H9 (cell line): Measurements from ENCODE around the gene MYH14. TPM values are rescaled to one million over a fixed set of nuclear protein-coding genes. Genes with fewer than 3 reads are reported as not detected.

Experiments used
- DNase-seq: peaks from one replicate; pipeline ENCODE4 v3.0.0-alpha.2; 2017
- H2AFZ ChIP-seq: one replicate; pipeline ENCODE4 v1.6.1; 2013; ENCODE audit warnings: mild to moderate bottlenecking, low read length, control low read depth, moderate library complexity
- H2AK5ac ChIP-seq: 2 replicates; pipeline ENCODE4 v1.6.1; 2013; ENCODE audit warnings: low read length, control low read depth, mixed read lengths; ENCODE audit not compliant: insufficient read length
- H2BK120ac ChIP-seq: one replicate; pipeline ENCODE4 v1.6.1; 2013; ENCODE audit warnings: low read depth, mild to moderate bottlenecking, low read length, control low read depth, inconsistent platforms; ENCODE audit not compliant: poor library complexity, severe bottlenecking
- H2BK12ac ChIP-seq: 2 replicates; pipeline ENCODE4 v1.6.1; 2013; ENCODE audit warnings: low read length, control low read depth, mixed read lengths, low read depth; ENCODE audit not compliant: insufficient read length
- H2BK15ac ChIP-seq: 2 replicates; pipeline ENCODE4 v1.6.1; 2013; ENCODE audit warnings: low read depth, low read length, control low read depth
- H2BK20ac ChIP-seq: one replicate; pipeline ENCODE4 v1.6.1; 2013; ENCODE audit warnings: low read depth, mild to moderate bottlenecking, low read length, control low read depth, inconsistent platforms; ENCODE audit not compliant: poor library complexity, severe bottlenecking
- H2BK5ac ChIP-seq: 2 replicates; pipeline ENCODE4 v1.6.1; 2013; ENCODE audit warnings: low read length, control low read depth, mixed read lengths; ENCODE audit not compliant: insufficient read length
- H3K14ac ChIP-seq: 2 replicates; pipeline ENCODE4 v1.6.1; 2013; ENCODE audit warnings: low read length, control low read depth; ENCODE audit not compliant: insufficient read depth
- H3K18ac ChIP-seq: 2 replicates; pipeline ENCODE4 v1.6.1; 2013; ENCODE audit warnings: low read depth, mild to moderate bottlenecking, mixed read lengths, low read length, control low read depth; ENCODE audit not compliant: insufficient read length
- H3K23ac ChIP-seq: 2 replicates; pipeline ENCODE4 v1.6.1; 2013; ENCODE audit warnings: low read length, control low read depth, mixed read lengths, low read depth; ENCODE audit not compliant: insufficient read length
- H3K23me2 ChIP-seq: 2 replicates; pipeline ENCODE4 v1.6.1; 2013; ENCODE audit warnings: low read depth, mild to moderate bottlenecking, mixed read lengths, low read length, control low read depth; ENCODE audit not compliant: insufficient read length, poor library complexity, severe bottlenecking
- H3K27ac ChIP-seq: 2 replicates; pipeline ENCODE4 v1.5.1; 2013; ENCODE audit warnings: low read length, control low read depth, mixed read lengths, low read depth; ENCODE audit not compliant: insufficient read length
- H3K27me3 ChIP-seq: 2 replicates; pipeline ENCODE4 v1.6.1; 2013; ENCODE audit warnings: low read length, control low read depth, inconsistent platforms; ENCODE audit not compliant: insufficient read depth
- H3K4ac ChIP-seq: 2 replicates; pipeline ENCODE4 v1.6.1; 2013; ENCODE audit warnings: low read depth, mild to moderate bottlenecking, control low read depth, inconsistent platforms, low read length, moderate library complexity
- H3K4me1 ChIP-seq: 2 replicates; pipeline ENCODE4 v1.6.1; 2013; ENCODE audit warnings: low read length, control low read depth, inconsistent platforms; ENCODE audit not compliant: insufficient read depth
- H3K4me2 ChIP-seq: 2 replicates; pipeline ENCODE4 v1.6.1; 2013; ENCODE audit warnings: low read length, control low read depth, mixed read lengths; ENCODE audit not compliant: insufficient read length, insufficient read depth
- H3K56ac ChIP-seq: 2 replicates; pipeline ENCODE4 v1.6.1; 2013; ENCODE audit warnings: low read depth, mild to moderate bottlenecking, mixed read lengths, low read length, control low read depth; ENCODE audit not compliant: insufficient read length
- H3K79me1 ChIP-seq: 2 replicates; pipeline ENCODE4 v1.6.1; 2013; ENCODE audit warnings: low read depth, mild to moderate bottlenecking, moderate library complexity, low read length, control low read depth, inconsistent platforms; ENCODE audit not compliant: insufficient read depth, poor library complexity, severe bottlenecking
- H3K79me2 ChIP-seq: 2 replicates; pipeline ENCODE4 v1.6.1; 2013; ENCODE audit warnings: low read length, control low read depth, inconsistent platforms; ENCODE audit not compliant: insufficient read depth
- H3K9ac ChIP-seq: 2 replicates; pipeline ENCODE4 v1.6.1; 2013; ENCODE audit warnings: low read length, control low read depth, mixed read lengths; ENCODE audit not compliant: insufficient read length; ENCODE audit errors: extremely low read depth
- H3K9me3 ChIP-seq: one replicate; pipeline ENCODE4 v1.6.1; 2013; ENCODE audit warnings: low read depth, low read length, inconsistent platforms; ENCODE audit not compliant: control insufficient read depth
- H3T11ph ChIP-seq: one replicate; pipeline ENCODE4 v1.6.1; 2013; ENCODE audit warnings: mild to moderate bottlenecking, low read length, control low read depth, inconsistent platforms
- H4K20me1 ChIP-seq: one replicate; pipeline ENCODE4 v1.6.1; 2013; ENCODE audit not compliant: control insufficient read depth, insufficient read length, insufficient read depth
- H4K5ac ChIP-seq: 2 replicates; pipeline ENCODE4 v1.6.1; 2013; ENCODE audit warnings: low read depth, mild to moderate bottlenecking, mixed read lengths, low read length, control low read depth; ENCODE audit not compliant: insufficient read length
- H4K8ac ChIP-seq: replicated peaks from 2 replicates; pipeline ENCODE4 v1.6.1; 2013; ENCODE audit warnings: low read length, control low read depth, mixed read lengths, low read depth; ENCODE audit not compliant: insufficient read length
- H4K91ac ChIP-seq: 2 replicates; pipeline ENCODE4 v1.6.1; 2013; ENCODE audit warnings: low read depth, mild to moderate bottlenecking, moderate library complexity, mixed read lengths, low read length, control low read depth; ENCODE audit not compliant: insufficient read length
- H3K27ac Mint-ChIP-seq, 3 experiments: 2 replicates in 2 of 3; 3 replicates in 1 of 3; pipeline ENCODE4 v1.8.0; 2020 to 2021; ENCODE audit warnings: mixed read lengths in 3 of 3, mild to moderate bottlenecking in 1 of 3, moderate library complexity in 1 of 3
- H3K27me3 Mint-ChIP-seq: 2 replicates; pipeline ENCODE4 v1.8.0; 2021; ENCODE audit warnings: low read depth, mild to moderate bottlenecking, moderate library complexity, mixed read lengths
- H3K36me3 Mint-ChIP-seq, 3 experiments: 2 replicates in 2 of 3; 3 replicates in 1 of 3; pipeline ENCODE4 v1.8.0; 2020 to 2021; ENCODE audit warnings: low read depth in 3 of 3, mixed read lengths in 3 of 3; ENCODE audit not compliant: insufficient read depth in 1 of 3
- H3K4me1 Mint-ChIP-seq, 2 experiments: 2 replicates each; pipeline ENCODE4 v1.8.0; 2020; ENCODE audit warnings: mixed read lengths in 2 of 2
- H3K4me3 Mint-ChIP-seq, 2 experiments: 2 replicates in 1 of 2; 3 replicates in 1 of 2; pipeline ENCODE4 v1.8.0; 2020 to 2021; ENCODE audit warnings: mild to moderate bottlenecking in 2 of 2, mixed read lengths in 2 of 2, moderate library complexity in 1 of 2
- H3K9me3 Mint-ChIP-seq, 2 experiments: 2 replicates in 1 of 2; 3 replicates in 1 of 2; pipeline ENCODE4 v1.8.0; 2020; ENCODE audit warnings: mild to moderate bottlenecking in 2 of 2, mixed read lengths in 2 of 2, moderate library complexity in 1 of 2
- WGBS: extraction: QIAGEN DNeasy Blood & Tissue Kit; methylation state at CpG from one replicate; pipeline ENCODE4 v1.1.7; 2013; ENCODE audit warnings: missing lambda C conversion rate, low lambda C conversion rate, mixed read lengths; ENCODE audit not compliant: insufficient read length; ENCODE audit errors: extremely low coverage; 5-methylcytosine and 5-hydroxymethylcytosine counted together
- total RNA-seq: library from RNA; stranded (reverse); gene quantifications from 2 replicates; pipeline ENCODE4 v1.2.1, GENCODE V29; 2021
- TF ChIP-seq, protein P1 (sequence below): fragments of 200-600 bp; sonication (generic); conservative IDR thresholded peaks from 3 replicates; pipeline ENCODE4 v1.8.0; 2021; ENCODE audit warnings: antibody characterized with exemption, mild to moderate bottlenecking

The MYH14 gene
- total RNA-seq, 1 experiment from 2014 or later = 27.7 TPM

DNA sequence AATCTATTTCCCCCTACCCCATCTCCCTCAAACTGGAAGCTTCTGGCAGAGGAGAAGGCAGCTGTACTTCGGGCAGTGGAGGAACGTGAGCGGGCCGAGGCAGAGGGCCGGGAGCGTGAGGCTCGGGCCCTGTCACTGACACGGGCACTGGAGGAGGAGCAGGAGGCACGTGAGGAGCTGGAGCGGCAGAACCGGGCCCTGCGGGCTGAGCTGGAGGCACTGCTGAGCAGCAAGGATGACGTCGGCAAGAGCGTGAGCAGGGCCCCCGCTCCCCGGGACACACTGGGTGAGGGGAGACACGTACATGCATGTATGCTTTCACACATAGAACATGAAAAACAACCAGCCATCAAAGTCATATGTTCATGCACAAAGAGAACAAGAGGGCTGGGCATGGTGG lies 83.0 kb downstream of the MYH14 start:
- peaks cover 12 to 22% of the 10 kb centered on the region in 2 experiments for H3K9me3 Mint-ChIP-seq
- H2BK15ac ChIP-seq = no peak overlapping the region
- no peak overlapping the region for H2BK5ac ChIP-seq
- H2AFZ ChIP-seq = no peak overlapping the region
- H3K79me2 ChIP-seq = no peaks in the 10 kb centered on the region
- no peak overlapping the region for H2BK20ac ChIP-seq
- H3K27me3 ChIP-seq = no peaks in the 10 kb centered on the region
- H3K18ac ChIP-seq = no peak overlapping the region
- WGBS = no CpG with 5 or more reads among the region's 18 CpGs
- H3K23me2 ChIP-seq = no peaks in the 10 kb centered on the region
- no peaks in the 10 kb centered on the region for H4K20me1 ChIP-seq
- no peak overlapping the region for H3K4me3 Mint-ChIP-seq
- H3K4me1 Mint-ChIP-seq = peaks cover 5 to 8% of the 10 kb centered on the region in 2 experiments
- no peak overlapping the region for H3K27ac Mint-ChIP-seq
- H3K79me1 ChIP-seq = no peaks in the 10 kb centered on the region
- no peak overlapping the region for H2BK12ac ChIP-seq
- no peaks in the 10 kb centered on the region for H3K4me1 ChIP-seq
- no peak overlapping the region for H3K4me2 ChIP-seq
- H3K14ac ChIP-seq = no peak overlapping the region
- H3K9ac ChIP-seq = no peak overlapping the region
- H3K36me3 Mint-ChIP-seq = peaks cover 45 to 67% (median 61%) of the 10 kb centered on the region in 3 experiments
- DNase-seq = no peak
- H4K91ac ChIP-seq = no peak overlapping the region
- H3T11ph ChIP-seq = no peak overlapping the region
- TF ChIP-seq, protein P1, sequence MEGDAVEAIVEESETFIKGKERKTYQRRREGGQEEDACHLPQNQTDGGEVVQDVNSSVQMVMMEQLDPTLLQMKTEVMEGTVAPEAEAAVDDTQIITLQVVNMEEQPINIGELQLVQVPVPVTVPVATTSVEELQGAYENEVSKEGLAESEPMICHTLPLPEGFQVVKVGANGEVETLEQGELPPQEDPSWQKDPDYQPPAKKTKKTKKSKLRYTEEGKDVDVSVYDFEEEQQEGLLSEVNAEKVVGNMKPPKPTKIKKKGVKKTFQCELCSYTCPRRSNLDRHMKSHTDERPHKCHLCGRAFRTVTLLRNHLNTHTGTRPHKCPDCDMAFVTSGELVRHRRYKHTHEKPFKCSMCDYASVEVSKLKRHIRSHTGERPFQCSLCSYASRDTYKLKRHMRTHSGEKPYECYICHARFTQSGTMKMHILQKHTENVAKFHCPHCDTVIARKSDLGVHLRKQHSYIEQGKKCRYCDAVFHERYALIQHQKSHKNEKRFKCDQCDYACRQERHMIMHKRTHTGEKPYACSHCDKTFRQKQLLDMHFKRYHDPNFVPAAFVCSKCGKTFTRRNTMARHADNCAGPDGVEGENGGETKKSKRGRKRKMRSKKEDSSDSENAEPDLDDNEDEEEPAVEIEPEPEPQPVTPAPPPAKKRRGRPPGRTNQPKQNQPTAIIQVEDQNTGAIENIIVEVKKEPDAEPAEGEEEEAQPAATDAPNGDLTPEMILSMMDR = no peak
- H3K27ac ChIP-seq = no peak overlapping the region
- H4K5ac ChIP-seq = no peak overlapping the region
- H3K4ac ChIP-seq = no peak overlapping the region
- H3K56ac ChIP-seq = no peak overlapping the region
- H2AK5ac ChIP-seq = no peak overlapping the region
- H4K8ac ChIP-seq = no peak overlapping the region
- peaks cover 5% of the 10 kb centered on the region for H3K9me3 ChIP-seq
- no peak overlapping the region for H2BK120ac ChIP-seq
- no peak overlapping the region for H3K23ac ChIP-seq
- H3K27me3 Mint-ChIP-seq = no peaks in the 10 kb centered on the region; the same call in 1 of the 2 replicates
